Thoracic aorta (tissue), 2 donors: ENCODE measurements around the gene SLC1A7. TPM values are rescaled to one million over a fixed set of nuclear protein-coding genes. Genes with fewer than 3 reads are reported as not detected.

Experiments used
- ATAC-seq: fragments of 150-250 bp; one replicate; pipeline ENCODE4 v1.8.0; 2017; ENCODE audit warnings: low read depth; ENCODE audit not compliant: insufficient number of reproducible peaks, low FRiP score
- DNase-seq: peaks from one replicate; pipeline ENCODE4 v3.0.0-alpha.2; 2020; ENCODE audit warnings: low spot score
- H3K27ac ChIP-seq, 2 donors: fragments of 200-600 bp; sonication (generic); 1 replicate in 1 of 2; 2 replicates in 1 of 2; pipeline ENCODE4 v1.5.1; 2016; ENCODE audit warnings: mild to moderate bottlenecking in 2 of 2, moderate library complexity in 2 of 2
- H3K27me3 ChIP-seq: fragments of 200-600 bp; sonication (generic); replicated peaks from 2 replicates; pipeline ENCODE4 v1.6.0; 2016; ENCODE audit warnings: mild to moderate bottlenecking; ENCODE audit not compliant: insufficient read depth
- H3K36me3 ChIP-seq: fragments of 200-600 bp; sonication (generic); one replicate; pipeline ENCODE4 v1.5.1; 2016
- H3K4me1 ChIP-seq, 2 donors: fragments of 200-600 bp; sonication (generic); 1 replicate in 1 of 2; 2 replicates in 1 of 2; pipeline versions ENCODE4 v1.5.1 to v1.6.0; 2016; ENCODE audit warnings: low read depth in 2 of 2, mild to moderate bottlenecking in 1 of 2; ENCODE audit not compliant: control insufficient read depth in 1 of 2
- H3K4me3 ChIP-seq: fragments of 200-600 bp; sonication (generic); 2 replicates; pipeline ENCODE4 v1.5.1; 2016; ENCODE audit warnings: mild to moderate bottlenecking
- H3K9me3 ChIP-seq: fragments of 200-600 bp; sonication (generic); 2 replicates; pipeline ENCODE4 v1.5.1; 2016
- CTCF ChIP-seq: fragments of 200-600 bp; sonication (generic); IDR thresholded peaks from one replicate; pipeline ENCODE4 v1.5.1; 2019; ENCODE audit warnings: antibody characterized with exemption
- total RNA-seq, 2 donors: library from RNA; depleted of rRNA; stranded (reverse); fragments of >200 nt; gene quantifications; one replicate each; pipeline versions ENCODE4 v1.1.0 to v1.2.3, GENCODE V29; 2016

Gene SLC1A7
- total RNA-seq, 2 donors from 2014 or later = 0.42 to 3.0 TPM

DNA sequence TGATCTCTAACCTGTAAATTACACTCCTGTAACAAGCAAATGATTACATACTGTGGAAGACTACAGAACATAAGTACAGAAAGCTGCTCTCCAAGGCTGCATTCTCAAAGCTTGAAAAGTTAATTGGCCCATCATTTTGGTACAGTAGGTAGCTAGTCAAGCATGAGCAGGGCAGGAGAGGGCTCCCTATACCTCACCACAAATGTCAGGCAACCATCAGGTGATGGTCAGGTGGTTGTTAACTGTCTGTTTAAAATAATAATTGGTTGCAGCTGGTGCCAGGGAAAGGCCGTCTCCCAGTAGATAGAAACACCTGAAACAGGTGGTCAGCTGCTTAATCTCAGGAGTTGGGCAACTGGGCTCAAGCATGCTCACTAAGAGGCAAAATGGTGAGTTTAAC, 13.1 kb upstream of the SLC1A7 start:
- Histone ChIP-seq H3K27me3 (no peaks in the 10 kb centered on the region), H3K36me3 (no peaks in the 10 kb centered on the region), H3K4me3 (no peak overlapping the region), H3K4me1 (no peaks in the 10 kb centered on the region), H3K9me3 (no peaks in the 10 kb centered on the region), H3K27ac (no peak overlapping the region)
- DNase-seq = no peak
- no peak for TF ChIP-seq CTCF
- ATAC-seq = no peak

- Histone ChIP-seq H3K36me3 (no peaks in the 10 kb centered on the region), H3K27ac (no peak overlapping the region), H3K4me1 (no peaks in the 10 kb centered on the region), H3K4me3 (no peak overlapping the region), H3K9me3 (no peaks in the 10 kb centered on the region), H3K27me3 (no peaks in the 10 kb centered on the region)
- no peak for ATAC-seq
- no peak for DNase-seq
- no peak for TF ChIP-seq CTCF
These were observed 12.5 kb upstream of the SLC1A7 start for GRCh38 chr1:53154859-53155438.

DNA sequence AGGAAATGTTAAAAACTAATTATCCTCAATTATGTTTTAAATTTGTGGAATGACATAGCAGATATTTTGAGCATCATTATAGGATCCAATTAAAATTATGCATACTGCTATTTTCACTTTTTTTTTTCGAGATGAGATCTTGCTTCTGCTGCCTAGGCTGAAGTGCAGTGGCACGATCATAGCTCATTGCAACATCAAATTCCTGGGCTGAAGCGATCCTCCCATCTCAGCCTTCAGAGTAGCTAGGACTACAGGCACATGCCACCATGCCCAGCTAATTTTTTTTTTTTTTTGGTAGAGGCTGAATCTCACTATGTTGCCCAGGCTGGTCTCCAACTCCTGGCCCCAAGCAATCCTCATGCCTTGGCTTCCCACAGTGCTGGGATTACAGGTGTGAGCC, 11.3 kb upstream of the SLC1A7 start:
- H3K4me1 ChIP-seq = no peaks in the 10 kb centered on the region
- no peaks in the 10 kb centered on the region for H3K36me3 ChIP-seq
- ATAC-seq (no peak), DNase-seq (no peak)
- TF ChIP-seq CTCF = no peak
- no peaks in the 10 kb centered on the region for H3K27me3 ChIP-seq
- H3K9me3 ChIP-seq = no peaks in the 10 kb centered on the region
- no peak overlapping the region for H3K4me3 ChIP-seq
- no peak overlapping the region for H3K27ac ChIP-seq

DNA sequence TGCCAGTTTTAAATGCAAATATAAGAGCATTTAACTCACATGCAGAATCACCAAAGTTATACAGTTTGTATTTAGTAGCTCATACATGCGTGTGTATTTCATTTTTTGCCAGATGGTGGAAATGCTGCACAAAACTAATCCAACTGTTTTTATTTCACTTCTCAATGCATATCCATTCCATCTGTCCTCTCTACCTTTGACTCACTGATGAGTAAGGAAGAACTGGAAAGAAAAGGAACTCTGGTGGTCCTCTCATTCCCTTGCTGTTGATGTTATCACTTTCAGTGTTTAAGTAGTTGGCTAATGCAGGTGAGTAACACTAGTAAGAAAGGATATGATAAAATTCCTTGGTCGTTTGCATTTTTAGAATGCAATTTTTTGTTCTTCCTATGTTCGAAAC, 5.7 kb upstream of the SLC1A7 start:
- Histone ChIP-seq H3K27me3 (no peaks in the 10 kb centered on the region), H3K27ac (no peak overlapping the region), H3K9me3 (no peaks in the 10 kb centered on the region), H3K36me3 (no peaks in the 10 kb centered on the region), H3K4me3 (no peak overlapping the region), H3K4me1 (peaks cover 0 to 3% of the 10 kb centered on the region in 2 donors)
- TF ChIP-seq CTCF = no peak
- DNase-seq (no peak), ATAC-seq (no peak)

DNA sequence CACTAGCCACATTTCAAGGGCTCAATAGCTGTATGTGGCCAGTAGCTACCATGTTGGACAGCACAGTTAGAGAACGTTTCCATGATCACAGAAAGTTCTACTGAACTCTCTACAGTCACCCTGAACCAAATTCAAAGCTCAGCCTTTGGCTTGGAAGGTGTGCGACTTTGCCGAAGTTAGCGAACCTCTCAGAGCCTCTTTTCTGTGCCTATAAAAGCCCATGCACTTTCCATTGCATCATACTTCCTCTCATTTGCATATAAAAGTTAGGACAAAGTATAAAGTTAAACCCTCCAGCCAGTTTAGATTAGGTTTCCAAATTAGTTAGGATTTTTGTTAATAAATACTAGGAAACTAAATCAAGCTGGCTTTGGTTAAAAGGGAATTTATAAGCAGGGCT, 4.7 kb upstream of the SLC1A7 start:
- Histone ChIP-seq H3K9me3 (no peaks in the 10 kb centered on the region), H3K4me3 (no peak overlapping the region), H3K36me3 (no peaks in the 10 kb centered on the region), H3K27ac (peak overlapping the region in 1 of 2 donors; percentile 52), H3K4me1 (peaks cover 0 to 3% of the 10 kb centered on the region in 2 donors), H3K27me3 (no peaks in the 10 kb centered on the region)
- no peak for TF ChIP-seq CTCF
- DNase-seq (no peak), ATAC-seq (no peak)
